Measurements from ENCODE around the gene FAM131A. TPM values are rescaled to one million over a fixed set of nuclear protein-coding genes. Genes with fewer than 3 reads are reported as not detected.

FAM131A gene
- total RNA-seq, 1 experiment from 2014 or later: 15.1 TPM

- Histone ChIP-seq H3K4me3 (ENCODE audit: low read depth, low read length, poor library complexity, severe bottlenecking) (no peak overlapping the region), H3K36me3 (ENCODE audit: insufficient read depth, low read length, poor library complexity, severe bottlenecking) (peaks cover 5% of the 10 kb centered on the region), H3K27ac (ENCODE audit: low read depth, low read length, poor library complexity, severe bottlenecking) (peak overlapping the region; percentile 37), H3K27me3 (replicated peaks; ENCODE audit: insufficient read depth, low read depth, low read length, poor library complexity) (no peaks in the 10 kb centered on the region), H3K4me1 (ENCODE audit: insufficient read depth, low read length, poor library complexity, severe bottlenecking) (peaks cover 15% of the 10 kb centered on the region), H3K9me3 (ENCODE audit: low read depth, low read length, poor library complexity, severe bottlenecking) (no peaks in the 10 kb centered on the region)
- POLR2A ChIA-PET (ENCODE audit: low non-redundant PET): no interaction called here
- CTCF ChIA-PET: no interaction called here
- DNase-seq (ENCODE audit: low spot score): no peak
- TF ChIP-seq EZH2 (IDR thresholded peaks at IDR 0.05; ENCODE audit: borderline replicate concordance, low read depth, low read length, poor library complexity, severe bottlenecking): no peak
- TF ChIP-seq, protein P1, sequence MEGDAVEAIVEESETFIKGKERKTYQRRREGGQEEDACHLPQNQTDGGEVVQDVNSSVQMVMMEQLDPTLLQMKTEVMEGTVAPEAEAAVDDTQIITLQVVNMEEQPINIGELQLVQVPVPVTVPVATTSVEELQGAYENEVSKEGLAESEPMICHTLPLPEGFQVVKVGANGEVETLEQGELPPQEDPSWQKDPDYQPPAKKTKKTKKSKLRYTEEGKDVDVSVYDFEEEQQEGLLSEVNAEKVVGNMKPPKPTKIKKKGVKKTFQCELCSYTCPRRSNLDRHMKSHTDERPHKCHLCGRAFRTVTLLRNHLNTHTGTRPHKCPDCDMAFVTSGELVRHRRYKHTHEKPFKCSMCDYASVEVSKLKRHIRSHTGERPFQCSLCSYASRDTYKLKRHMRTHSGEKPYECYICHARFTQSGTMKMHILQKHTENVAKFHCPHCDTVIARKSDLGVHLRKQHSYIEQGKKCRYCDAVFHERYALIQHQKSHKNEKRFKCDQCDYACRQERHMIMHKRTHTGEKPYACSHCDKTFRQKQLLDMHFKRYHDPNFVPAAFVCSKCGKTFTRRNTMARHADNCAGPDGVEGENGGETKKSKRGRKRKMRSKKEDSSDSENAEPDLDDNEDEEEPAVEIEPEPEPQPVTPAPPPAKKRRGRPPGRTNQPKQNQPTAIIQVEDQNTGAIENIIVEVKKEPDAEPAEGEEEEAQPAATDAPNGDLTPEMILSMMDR (conservative IDR thresholded peaks at IDR 0.05; ENCODE audit: low read depth, low read length): no peak
- intact Hi-C loops (cut with micrococcal nuclease; ENCODE audit: unreplicated experiment): no loop called here
- no TSS peak for BruUV-seq (replicated peaks)
Measured at GRCh38 chr3:184351511-184352148, 14.2 kb downstream of the FAM131A start.

- DNase-seq (ENCODE audit: low spot score): no peak
- H3K9me3 ChIP-seq (ENCODE audit: low read depth, low read length, poor library complexity, severe bottlenecking): no peaks in the 10 kb centered on the region
- peaks cover 5% of the 10 kb centered on the region for H3K36me3 ChIP-seq (ENCODE audit: insufficient read depth, low read length, poor library complexity, severe bottlenecking)
- peak overlapping the region; percentile 37 for H3K27ac ChIP-seq (ENCODE audit: low read depth, low read length, poor library complexity, severe bottlenecking)
- H3K4me3 ChIP-seq (ENCODE audit: low read depth, low read length, poor library complexity, severe bottlenecking): no peak overlapping the region
- POLR2A ChIA-PET (ENCODE audit: low non-redundant PET): no interaction called here
- peaks cover 15% of the 10 kb centered on the region for H3K4me1 ChIP-seq (ENCODE audit: insufficient read depth, low read length, poor library complexity, severe bottlenecking)
- TF ChIP-seq EZH2 (IDR thresholded peaks at IDR 0.05; ENCODE audit: borderline replicate concordance, low read depth, low read length, poor library complexity, severe bottlenecking): no peak
- TF ChIP-seq, protein P1 (conservative IDR thresholded peaks at IDR 0.05; ENCODE audit: low read depth, low read length): no peak
- intact Hi-C loops (cut with micrococcal nuclease; ENCODE audit: unreplicated experiment): no loop called here
- CTCF ChIA-PET: no interaction called here
- BruUV-seq (replicated peaks): no TSS peak
- no peaks in the 10 kb centered on the region for H3K27me3 ChIP-seq (replicated peaks; ENCODE audit: insufficient read depth, low read depth, low read length, poor library complexity)
Measured at GRCh38 chr3:184352149-184352785, 14.9 kb downstream of the FAM131A start.

GRCh38 chr3:184352897-184353545, 15.6 kb downstream of the FAM131A start:
- H3K4me1 ChIP-seq (ENCODE audit: insufficient read depth, low read length, poor library complexity, severe bottlenecking): peaks cover 9% of the 10 kb centered on the region
- H3K36me3 ChIP-seq (ENCODE audit: insufficient read depth, low read length, poor library complexity, severe bottlenecking): peaks cover 5% of the 10 kb centered on the region
- CTCF ChIA-PET: interaction anchor here (0.9 to 1.1 kb wide), 2 partner anchors 9 to 19 kb away, joined by 4 to 5 read pairs; no protein-coding TSS in a partner anchor

More at GRCh38 chr3:184352897-184353545, 15.6 kb downstream of the FAM131A start:
- DNase-seq (ENCODE audit: low spot score): no peak
- BruUV-seq (replicated peaks): no TSS peak
- intact Hi-C loops (cut with micrococcal nuclease; ENCODE audit: unreplicated experiment): no loop called here
- POLR2A ChIA-PET (ENCODE audit: low non-redundant PET): no interaction called here
- H3K9me3 ChIP-seq (ENCODE audit: low read depth, low read length, poor library complexity, severe bottlenecking): no peaks in the 10 kb centered on the region
- no peak overlapping the region for H3K27ac ChIP-seq (ENCODE audit: low read depth, low read length, poor library complexity, severe bottlenecking)
- H3K27me3 ChIP-seq (replicated peaks; ENCODE audit: insufficient read depth, low read depth, low read length, poor library complexity): no peaks in the 10 kb centered on the region
- no peak overlapping the region for H3K4me3 ChIP-seq (ENCODE audit: low read depth, low read length, poor library complexity, severe bottlenecking)
- TF ChIP-seq, protein P1 (conservative IDR thresholded peaks at IDR 0.05; ENCODE audit: low read depth, low read length): no peak
- TF ChIP-seq EZH2 (IDR thresholded peaks at IDR 0.05; ENCODE audit: borderline replicate concordance, low read depth, low read length, poor library complexity, severe bottlenecking): no peak
